Lung (tissue), 13 donors: ENCODE measurements around the gene EXO5. TPM values are rescaled to one million over a fixed set of nuclear protein-coding genes. Genes with fewer than 3 reads are reported as not detected.

Experiments
- ATAC-seq: fragments of 200-7000 bp; cut with Tn5 transposase; one replicate; pipeline ENCODE4 v1.9.1; 2020; ENCODE audit warnings: moderate number of reproducible peaks; ENCODE audit not compliant: insufficient read depth, low FRiP score
- DNase-seq, 3 donors: peaks; one replicate each; pipeline ENCODE4 v3.0.0-alpha.2; 2013 to 2017
- H3K27ac ChIP-seq, 2 donors: one replicate each; pipeline ENCODE4 v1.5.1; 2013; ENCODE audit warnings: mild to moderate bottlenecking in 2 of 2, moderate library complexity in 2 of 2, control low read depth in 1 of 2, inconsistent platforms in 1 of 2, low read depth in 1 of 2, low read length in 1 of 2
- H3K27me3 ChIP-seq, 3 donors: one replicate each; pipeline ENCODE4 v1.5.1; 2013; ENCODE audit warnings: low read length in 2 of 3; ENCODE audit not compliant: control insufficient read depth in 3 of 3, insufficient read depth in 3 of 3
- H3K36me3 ChIP-seq, 4 donors: one replicate each; pipeline ENCODE4 v1.5.1; 2013; ENCODE audit warnings: low read length in 4 of 4, mild to moderate bottlenecking in 1 of 4, moderate library complexity in 1 of 4; ENCODE audit not compliant: control insufficient read depth in 4 of 4, insufficient read depth in 4 of 4
- H3K4me1 ChIP-seq, 5 donors: one replicate each; pipeline ENCODE4 v1.5.1; 2013; ENCODE audit warnings: low read length in 5 of 5, mild to moderate bottlenecking in 2 of 5, moderate library complexity in 1 of 5; ENCODE audit not compliant: control insufficient read depth in 5 of 5, insufficient read depth in 5 of 5
- H3K4me3 ChIP-seq: one replicate; pipeline ENCODE4 v1.5.1; 2013; ENCODE audit warnings: mild to moderate bottlenecking, control low read depth, moderate library complexity
- H3K9ac ChIP-seq, 2 donors: one replicate each; pipeline ENCODE4 v1.5.1; 2013; ENCODE audit warnings: low read length in 2 of 2, control low read depth in 1 of 2; ENCODE audit not compliant: insufficient read depth in 1 of 2
- H3K9me3 ChIP-seq, 4 donors: one replicate each; pipeline ENCODE4 v1.5.1; 2013; ENCODE audit warnings: low read length in 3 of 4, mild to moderate bottlenecking in 1 of 4, moderate library complexity in 1 of 4; ENCODE audit not compliant: control insufficient read depth in 4 of 4, insufficient read depth in 3 of 4
- CTCF ChIP-seq: IDR thresholded peaks from 2 replicates; pipeline ENCODE4 v1.5.1; 2012; ENCODE audit warnings: mild to moderate bottlenecking; ENCODE audit errors: control extremely low read depth, extremely low read depth
- WGBS, 2 donors: extraction: QIAGEN DNeasy Blood & Tissue Kit; methylation state at CpG; one replicate each; pipeline ENCODE4 v1.1.7; 2013; 5-methylcytosine and 5-hydroxymethylcytosine counted together
- polyA plus RNA-seq, 2 donors: library from polyadenylated mRNA; stranded (reverse); fragments of 200-250 nt; gene quantifications; one replicate each; pipeline ENCODE4 v1.2.1, GENCODE V29; 2013
- small RNA-seq: library from RNA; depleted of rRNA; stranded (forward); fragments of <200 nt; gene quantifications from one replicate; pipeline ENCODE3, GENCODE V24; 2014; ENCODE audit warnings: low replicate concordance
- total RNA-seq, 2 donors: library from RNA; depleted of rRNA in 1 of 2; stranded (reverse); fragments of >200 nt in 1 of 2; gene quantifications; one replicate each; pipeline ENCODE4 v1.2.1, GENCODE V29; 2014 to 2021
- donor health status: control.
- donor health status: control.
- donor health status: Bipolar disorder and iron deficiency.
- donor health status: healthy.
- donor health status: DM: yes; HTN: yes; CAD: no.

EXO5 gene
- total and polyA plus RNA-seq, 4 donors, result 4.8 to 8.4 (median 5.2) TPM

GRCh38 chr1:40563266-40563665, 54.7 kb downstream of the EXO5 start:
- H3K4me1 ChIP-seq, result no peaks in the 10 kb centered on the region
- no peaks in the 10 kb centered on the region for H3K27me3 ChIP-seq
- DNase-seq, result no peak
- no peak overlapping the region for H3K27ac ChIP-seq
- H3K9ac ChIP-seq, result no peak overlapping the region
- WGBS, 2 donors, result 93 to 94% methylated on average over 4 of the region's 4 CpGs
- no peak for ATAC-seq
- no peaks in the 10 kb centered on the region for H3K36me3 ChIP-seq
- no peaks in the 10 kb centered on the region for H3K9me3 ChIP-seq
- H3K4me3 ChIP-seq, result no peak overlapping the region
- TF ChIP-seq CTCF, result no peak

DNA sequence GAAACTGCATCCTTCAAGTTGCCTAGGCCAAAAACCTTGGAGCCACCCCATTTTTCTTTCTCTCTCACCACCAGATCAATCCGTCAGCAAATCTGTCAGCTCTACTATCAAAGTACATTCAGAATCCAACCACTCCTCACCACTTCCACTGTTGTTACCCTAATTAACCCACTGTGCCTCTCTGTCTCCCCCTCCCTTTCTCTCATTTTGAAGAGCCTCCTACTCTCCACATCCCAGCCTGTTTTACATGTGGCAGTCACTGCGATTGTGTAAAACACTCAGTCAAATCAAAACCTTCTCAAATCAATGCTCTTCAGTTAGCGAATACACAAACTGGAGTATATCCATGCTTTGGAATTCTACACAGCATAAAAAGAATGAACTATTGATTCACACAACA, 55.9 kb downstream of the EXO5 start:
- TF ChIP-seq CTCF, result no peak
- H3K4me1 ChIP-seq, result no peaks in the 10 kb centered on the region
- no peaks in the 10 kb centered on the region for H3K9me3 ChIP-seq
- H3K36me3 ChIP-seq, result no peaks in the 10 kb centered on the region
- DNase-seq (no peak), ATAC-seq (no peak)
- 68 to 81% methylated on average over 3 of the region's 3 CpGs for WGBS, 2 donors
- no peak overlapping the region for H3K9ac ChIP-seq
- H3K4me3 ChIP-seq, result no peak overlapping the region
- H3K27me3 ChIP-seq, result no peaks in the 10 kb centered on the region
- no peak overlapping the region for H3K27ac ChIP-seq

- no peaks in the 10 kb centered on the region for H3K9me3 ChIP-seq
- no peaks in the 10 kb centered on the region for H3K4me1 ChIP-seq
- no peak overlapping the region for H3K9ac ChIP-seq
- ATAC-seq, result no peak
- no peak overlapping the region for H3K4me3 ChIP-seq
- 75 to 85% methylated on average over 3 of the region's 3 CpGs for WGBS, 2 donors
- DNase-seq, result no peak
- no peak for TF ChIP-seq CTCF
- no peaks in the 10 kb centered on the region for H3K36me3 ChIP-seq
- H3K27me3 ChIP-seq, result no peaks in the 10 kb centered on the region
- no peak overlapping the region for H3K27ac ChIP-seq
Observed at GRCh38 chr1:40564913-40565312, 56.3 kb downstream of the EXO5 start.

Small RNA genes within 50 kb of the gene (small RNA-seq; reads per million reads assigned to genes)
- not detected for gene AL356379.1

Other genes starting within 250 kb of the EXO5 start
- 10 to 100 TPM in 1 of 2 donors, 1 to 10 TPM in 1; 6.6 to 16.0 TPM for gene COL9A2, start 191.5 kb upstream of the EXO5 start, total RNA-seq
- 10 to 100 TPM in 1 of 2 donors, 1 to 10 TPM in 1; 3.7 to 12.1 TPM for gene COL9A2, start 191.5 kb upstream of the EXO5 start, polyA plus RNA-seq
- 10 to 100 TPM; 31.0 to 71.6 TPM for gene SMAP2, start 135.0 kb upstream of the EXO5 start, total RNA-seq
- 100 to 1,000 TPM in 1 of 2 donors, 10 to 100 TPM in 1; 24.5 to 201 TPM for gene SMAP2, start 135.0 kb upstream of the EXO5 start, polyA plus RNA-seq
- 1 to 10 TPM; 2.0 to 2.7 TPM for gene ZFP69B, start 58.3 kb upstream of the EXO5 start, total RNA-seq
- under 1 TPM; 0.43 to 0.87 TPM for gene ZFP69B, start 58.3 kb upstream of the EXO5 start, polyA plus RNA-seq
- gene ZFP69, start 31.5 kb upstream of the EXO5 start, total RNA-seq, result 1 to 10 TPM; 3.4 to 4.2 TPM
- 1 to 10 TPM; 1.7 to 4.2 TPM for gene ZFP69, start 31.5 kb upstream of the EXO5 start, polyA plus RNA-seq
- 1 to 10 TPM; 4.8 to 5.2 TPM for gene ZNF684, start 22.9 kb downstream of the EXO5 start, total RNA-seq
- 1 to 10 TPM; 1.7 to 3.3 TPM for gene ZNF684, start 22.9 kb downstream of the EXO5 start, polyA plus RNA-seq
- gene RIMS3, start 156.9 kb downstream of the EXO5 start, total RNA-seq, result 1 to 10 TPM; 1.7 to 5.5 TPM
- 1 to 10 TPM in 1 of 2 donors, under 1 TPM in 1; 0.93 to 1.3 TPM for gene RIMS3, start 156.9 kb downstream of the EXO5 start, polyA plus RNA-seq
- 10 to 100 TPM; 56.1 to 69.5 TPM for gene NFYC, start 182.9 kb downstream of the EXO5 start, total RNA-seq
- 10 to 100 TPM; 28.6 to 44.5 TPM for gene NFYC, start 182.9 kb downstream of the EXO5 start, polyA plus RNA-seq